Common myeloid progenitor, CD34-positive (primary cell): Measurements from ENCODE around the gene PM20D2.

Experiments used
- CTCF ChIA-PET: fragments of 350-600 bp; sonication (Branson Sonifier 250); formaldehyde crosslinking; loops from one replicate; lab custom pipeline; 2021; ENCODE audit warnings: antibody characterized with exemption; lab: Charles Lee
- POLR2A ChIA-PET: fragments of 350-600 bp; sonication (Branson Sonifier 250); formaldehyde crosslinking; loops from one replicate; lab custom pipeline; 2021; ENCODE audit warnings: antibody characterized with exemption; lab: Charles Lee
- DNase-seq, 3 donors: peaks; one replicate each; pipeline versions ENCODE4 v3.0.0 to v3.0.0-alpha.2; 2013
- H3K27ac ChIP-seq, 2 experiments: 1 replicate in 1 of 2; 2 replicates in 1 of 2; pipeline ENCODE4 v1.7.0; 2013; ENCODE audit warnings: inconsistent platforms in 2 of 2, low read length in 2 of 2, mild to moderate bottlenecking in 2 of 2, low read depth in 1 of 2, moderate library complexity in 1 of 2; ENCODE audit not compliant: severe bottlenecking in 2 of 2, insufficient read depth in 1 of 2, poor library complexity in 1 of 2
- H3K27me3 ChIP-seq, 5 experiments: replicated peaks in 2 of 5; 1 replicate in 3 of 5; 2 replicates in 2 of 5; pipeline versions ENCODE4 v1.6.1 to v1.7.0; 2013; ENCODE audit warnings: low read length in 4 of 5, mild to moderate bottlenecking in 2 of 5, moderate library complexity in 2 of 5, inconsistent platforms in 1 of 5; ENCODE audit not compliant: insufficient read depth in 5 of 5, control insufficient read depth in 4 of 5
- H3K36me3 ChIP-seq, 4 experiments: 1 replicate in 2 of 4; 2 replicates in 2 of 4; pipeline versions ENCODE4 v1.6.1 to v1.7.0; 2013; ENCODE audit warnings: low read length in 3 of 4, control low read depth in 1 of 4, mild to moderate bottlenecking in 1 of 4; ENCODE audit not compliant: control insufficient read depth in 4 of 4, insufficient read depth in 4 of 4
- H3K4me1 ChIP-seq, 4 experiments: 1 replicate in 3 of 4; 2 replicates in 1 of 4; pipeline versions ENCODE4 v1.6.1 to v1.7.1; 2013; ENCODE audit warnings: low read length in 3 of 4, mild to moderate bottlenecking in 3 of 4, control low read depth in 1 of 4, inconsistent platforms in 1 of 4, moderate library complexity in 1 of 4; ENCODE audit not compliant: control insufficient read depth in 4 of 4, insufficient read depth in 4 of 4; ENCODE audit errors: control extremely low read depth in 1 of 4
- H3K4me3 ChIP-seq, 7 experiments: 1 replicate in 4 of 7; 2 replicates in 3 of 7; pipeline versions ENCODE4 v1.5.1 to v1.7.0; 2013; ENCODE audit warnings: mild to moderate bottlenecking in 7 of 7, low read length in 6 of 7, moderate library complexity in 6 of 7, inconsistent platforms in 2 of 7, low read depth in 2 of 7, control low read depth in 1 of 7; ENCODE audit not compliant: insufficient read depth in 4 of 7, control insufficient read depth in 1 of 7; ENCODE audit errors: extremely low read depth in 1 of 7
- H3K9me3 ChIP-seq, 5 experiments: 1 replicate in 4 of 5; 2 replicates in 1 of 5; pipeline versions ENCODE4 v1.6.1 to v1.7.1; 2013; ENCODE audit warnings: low read length in 4 of 5, mild to moderate bottlenecking in 2 of 5, inconsistent platforms in 1 of 5, low read depth in 1 of 5, moderate library complexity in 1 of 5; ENCODE audit not compliant: control insufficient read depth in 4 of 5, insufficient read depth in 2 of 5; ENCODE audit errors: control extremely low read depth in 1 of 5
- WGBS: methylation state at CpG from one replicate; pipeline ENCODE4 v1.1.5; 2013; ENCODE audit not compliant: insufficient coverage; 5-methylcytosine and 5-hydroxymethylcytosine counted together

Gene PM20D2

GRCh38 chr6:89194559-89194958, 48.7 kb downstream of the PM20D2 start:
- Histone ChIP-seq H3K9me3 (peaks cover 2 to 21% (median 4%) of the 10 kb centered on the region in 5 experiments), H3K4me1 (peaks cover 0 to 3% (median 0%) of the 10 kb centered on the region in 4 experiments), H3K27me3 (no peaks in the 10 kb centered on the region), H3K27ac (no peak overlapping the region), H3K4me3 (no peak overlapping the region), H3K36me3 (no peaks in the 10 kb centered on the region)
- no peak for DNase-seq
- no CpG with 5 or more reads among the region's 1 CpG for WGBS
- POLR2A ChIA-PET: no interaction called here
- CTCF ChIA-PET: interaction anchor here (0.6 kb wide), 1 partner anchor 59 kb away, joined by 3 read pairs; no protein-coding TSS in a partner anchor

- Histone ChIP-seq H3K4me3 (no peak overlapping the region), H3K27me3 (no peaks in the 10 kb centered on the region), H3K4me1 (peaks cover 0 to 3% (median 0%) of the 10 kb centered on the region in 4 experiments), H3K9me3 (peaks cover 2 to 21% (median 4%) of the 10 kb centered on the region in 5 experiments), H3K27ac (no peak overlapping the region), H3K36me3 (no peaks in the 10 kb centered on the region)
- ChIA-PET CTCF (no interaction called here), POLR2A (no interaction called here)
- DNase-seq: peak in 1 of 3 donors; percentile 3
- 80% methylated on average over 2 of the region's 4 CpGs for WGBS
These were observed 51.3 kb downstream of the PM20D2 start for GRCh38 chr6:89197141-89197540.

- DNase-seq: no peak
- 74% methylated on average over 7 of the region's 7 CpGs for WGBS
- Histone ChIP-seq H3K9me3 (peaks cover 2 to 21% (median 4%) of the 10 kb centered on the region in 5 experiments), H3K4me1 (peaks cover 0 to 3% (median 0%) of the 10 kb centered on the region in 4 experiments), H3K36me3 (no peaks in the 10 kb centered on the region), H3K27me3 (no peaks in the 10 kb centered on the region), H3K27ac (no peak overlapping the region), H3K4me3 (no peak overlapping the region)
- ChIA-PET CTCF (no interaction called here), POLR2A (no interaction called here)
These were observed 52.4 kb downstream of the PM20D2 start for GRCh38 chr6:89198235-89198634.

- H3K27ac ChIP-seq: no peak overlapping the region
- H3K4me1 ChIP-seq: peaks cover 0 to 3% (median 0%) of the 10 kb centered on the region in 4 experiments
- H3K36me3 ChIP-seq: no peaks in the 10 kb centered on the region
- no peak for DNase-seq
- CTCF ChIA-PET: no interaction called here
- 100% methylated on average over 1 of the region's 2 CpGs for WGBS
- POLR2A ChIA-PET: no interaction called here
- H3K4me3 ChIP-seq: no peak overlapping the region
- peaks cover 0 to 12% (median 2%) of the 10 kb centered on the region in 5 experiments for H3K9me3 ChIP-seq
- H3K27me3 ChIP-seq: no peaks in the 10 kb centered on the region
These were observed 53.7 kb downstream of the PM20D2 start for GRCh38 chr6:89199579-89199978.

GRCh38 chr6:89200706-89201215, 54.9 kb downstream of the PM20D2 start:
- no peak for DNase-seq
- Histone ChIP-seq H3K4me3 (no peak overlapping the region), H3K9me3 (peaks cover 0 to 4% (median 0%) of the 10 kb centered on the region in 5 experiments), H3K4me1 (peaks cover 0 to 3% (median 0%) of the 10 kb centered on the region in 4 experiments), H3K36me3 (no peaks in the 10 kb centered on the region), H3K27ac (no peak overlapping the region), H3K27me3 (no peaks in the 10 kb centered on the region)
- ChIA-PET CTCF (interaction anchor here (0.7 to 1.4 kb wide), 3 partner anchors 9 to 217 kb away, joined by 3 read pairs; no protein-coding TSS in a partner anchor), POLR2A (interaction anchor here (0.6 kb wide), 2 partner anchors 77 to 1365 kb away, joined by 3 to 8 read pairs; no protein-coding TSS in a partner anchor)
- WGBS: 95% methylated on average over 7 of the region's 7 CpGs

- ChIA-PET CTCF (interaction anchor here (1.4 kb wide), 1 partner anchor 40 kb away, joined by 3 read pairs; no protein-coding TSS in a partner anchor), POLR2A (no interaction called here)
- no peaks in the 10 kb centered on the region for H3K4me1 ChIP-seq
- no peaks in the 10 kb centered on the region for H3K36me3 ChIP-seq
- no peaks in the 10 kb centered on the region for H3K9me3 ChIP-seq
- WGBS: 92% methylated on average over 11 of the region's 11 CpGs
- H3K27ac ChIP-seq: no peak overlapping the region
- no peak overlapping the region for H3K4me3 ChIP-seq
- DNase-seq: no peak
- no peaks in the 10 kb centered on the region for H3K27me3 ChIP-seq
These were observed 58.2 kb downstream of the PM20D2 start for GRCh38 chr6:89204096-89204495.

- WGBS: 94% methylated on average over 2 of the region's 4 CpGs
- Histone ChIP-seq H3K27ac (no peak overlapping the region), H3K4me1 (no peaks in the 10 kb centered on the region), H3K4me3 (no peak overlapping the region), H3K27me3 (no peaks in the 10 kb centered on the region), H3K9me3 (no peaks in the 10 kb centered on the region), H3K36me3 (no peaks in the 10 kb centered on the region)
- no peak for DNase-seq
- ChIA-PET POLR2A (no interaction called here), CTCF (interaction anchor here (1.6 kb wide), 1 partner anchor 12 kb away, joined by 3 read pairs; the partner anchor contains the start of gene GABRR1)
These were observed 60.0 kb downstream of the PM20D2 start for GRCh38 chr6:89205819-89206218.
